Ishikawa (cell line): ENCODE results near the gene PTPRQ.

Source experiments
- CEBPB ChIP-seq: IDR thresholded peaks from 2 replicates; pipeline ENCODE4 v1.6.1; 2012
- EP300 ChIP-seq: IDR thresholded peaks from 2 replicates; pipeline ENCODE4 v1.6.1; 2012; ENCODE audit warnings: borderline replicate concordance
- NFIC ChIP-seq: IDR thresholded peaks from 2 replicates; pipeline ENCODE4 v1.6.1; 2012
- RAD21 ChIP-seq: IDR thresholded peaks from 2 replicates; pipeline ENCODE4 v1.6.1; 2012; ENCODE audit warnings: low read depth
- TAF1 ChIP-seq: IDR thresholded peaks from 2 replicates; pipeline ENCODE4 v1.6.1; 2012; ENCODE audit warnings: low read depth, mild to moderate bottlenecking
- YY1 ChIP-seq: IDR thresholded peaks from 2 replicates; pipeline ENCODE4 v1.6.1; 2012; ENCODE audit warnings: low read depth

DNA sequence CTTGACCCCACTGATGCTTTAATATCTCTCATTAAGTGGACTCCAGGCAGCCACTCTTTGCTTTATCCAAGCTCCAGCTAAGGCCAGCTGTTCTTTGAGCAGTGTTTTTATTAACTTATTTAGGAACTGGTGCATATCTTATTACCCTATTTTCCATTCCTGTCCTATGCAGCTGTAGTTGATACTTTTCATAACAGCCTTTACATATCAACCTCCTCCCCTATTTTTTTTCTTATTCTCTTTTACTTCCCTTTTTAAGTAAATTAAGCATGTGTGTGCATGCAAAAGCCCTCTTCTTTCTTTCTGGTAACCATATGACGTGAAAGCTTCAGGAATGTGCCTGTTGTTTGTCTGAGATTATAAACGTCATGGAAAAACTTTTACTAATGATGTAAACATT is 121.2 kb downstream of the PTPRQ start:
- TF ChIP-seq EP300 (no peak), RAD21 (no peak), CEBPB (no peak), YY1 (no peak), NFIC (no peak), TAF1 (no peak)
